GM23338 (cell line): ENCODE data around the gene FAM118B. TPM values are rescaled to one million over a fixed set of nuclear protein-coding genes. Genes with fewer than 3 reads are reported as not detected.

ENCODE experiments used
- ATAC-seq: fragments of 200-7000 bp; cut with Tn5 transposase; 3 replicates; pipeline ENCODE4 v1.9.1; 2020
- DNase-seq: peaks from one replicate; pipeline ENCODE4 v3.0.0-alpha.2; 2015; ENCODE audit warnings: low spot score
- H2AFZ ChIP-seq: fragments of 200-600 bp; sonication (generic); 2 replicates; pipeline ENCODE4 v1.8.0; 2016; ENCODE audit warnings: antibody characterized with exemption, mild to moderate bottlenecking, moderate library complexity
- H3F3A ChIP-seq: fragments of 200-600 bp; sonication (generic); replicated peaks from 2 replicates; pipeline ENCODE4 v1.8.0; 2017; ENCODE audit warnings: antibody characterized with exemption, mixed run types, low read depth
- H3K27ac ChIP-seq: fragments of 200-600 bp; sonication (generic); 2 replicates; pipeline ENCODE4 v1.6.1; 2016; ENCODE audit warnings: low read depth
- H3K27me3 ChIP-seq: fragments of 200-600 bp; sonication (generic); 2 replicates; pipeline ENCODE4 v1.8.0; 2016; ENCODE audit warnings: mild to moderate bottlenecking, mixed run types, moderate library complexity; ENCODE audit not compliant: insufficient read depth
- H3K36me3 ChIP-seq: fragments of 200-600 bp; sonication (generic); 2 replicates; pipeline ENCODE4 v1.8.0; 2016; ENCODE audit warnings: mild to moderate bottlenecking; ENCODE audit not compliant: insufficient read depth
- H3K4me1 ChIP-seq: fragments of 200-600 bp; sonication (generic); 2 replicates; pipeline ENCODE4 v1.8.0; 2016; ENCODE audit warnings: mild to moderate bottlenecking, moderate library complexity; ENCODE audit not compliant: insufficient read depth
- H3K4me2 ChIP-seq: fragments of 200-600 bp; sonication (generic); 2 replicates; pipeline ENCODE4 v1.7.1; 2017; ENCODE audit warnings: mixed run types
- H3K4me3 ChIP-seq: fragments of 200-600 bp; sonication (generic); 2 replicates; pipeline ENCODE4 v1.6.1; 2016; ENCODE audit warnings: mixed run types
- H3K79me2 ChIP-seq: fragments of 200-600 bp; sonication (generic); replicated peaks from 2 replicates; pipeline ENCODE4 v1.8.0; 2017; ENCODE audit warnings: mild to moderate bottlenecking; ENCODE audit not compliant: insufficient read depth
- H3K9me2 ChIP-seq: fragments of 200-600 bp; sonication (generic); 2 replicates; pipeline ENCODE4 v1.8.0; 2017; ENCODE audit not compliant: insufficient read depth
- H4K20me1 ChIP-seq: fragments of 200-600 bp; sonication (generic); replicated peaks from 2 replicates; pipeline ENCODE4 v1.8.0; 2017; ENCODE audit warnings: mild to moderate bottlenecking; ENCODE audit not compliant: insufficient read depth
- H3K27ac Mint-ChIP-seq: 2 replicates; pipeline ENCODE4 v1.8.0; 2020; ENCODE audit warnings: inconsistent platforms, mild to moderate bottlenecking, moderate library complexity, mixed read lengths
- H3K27me3 Mint-ChIP-seq: 3 replicates; pipeline ENCODE4 v1.8.0; 2022; ENCODE audit warnings: low read depth, mild to moderate bottlenecking, moderate library complexity, mixed read lengths, inconsistent platforms; ENCODE audit not compliant: insufficient read depth, poor library complexity
- H3K36me3 Mint-ChIP-seq: 3 replicates; pipeline ENCODE4 v1.8.0; 2021; ENCODE audit warnings: low read depth, mild to moderate bottlenecking, inconsistent platforms, moderate library complexity, mixed read lengths
- H3K4me1 Mint-ChIP-seq: 3 replicates; pipeline ENCODE4 v1.8.0; 2020; ENCODE audit warnings: mild to moderate bottlenecking, inconsistent platforms, mixed read lengths
- H3K4me3 Mint-ChIP-seq: 3 replicates; pipeline ENCODE4 v1.8.0; 2021; ENCODE audit warnings: moderate library complexity, mild to moderate bottlenecking, inconsistent platforms, mixed read lengths
- H3K9me3 Mint-ChIP-seq: 3 replicates; pipeline ENCODE4 v1.8.0; 2020; ENCODE audit warnings: moderate library complexity, mild to moderate bottlenecking, inconsistent platforms, mixed read lengths
- ETS1 ChIP-seq: IDR thresholded peaks from 2 replicates; pipeline ENCODE4 v1.6.1; 2016; ENCODE audit warnings: antibody characterized with exemption
- EZH2 ChIP-seq: fragments of 200-600 bp; sonication (generic); IDR thresholded peaks from one replicate; pipeline ENCODE4 v1.8.0; 2017; ENCODE audit warnings: antibody characterized with exemption, mild to moderate bottlenecking, low read depth; ENCODE audit not compliant: unreplicated experiment
- NANOG ChIP-seq: IDR thresholded peaks from 2 replicates; pipeline ENCODE4 v1.6.1; 2016; ENCODE audit warnings: antibody characterized with exemption, borderline replicate concordance
- STAT1 ChIP-seq: IDR thresholded peaks from one replicate; pipeline ENCODE4 v1.6.1; 2016; ENCODE audit warnings: antibody characterized with exemption; ENCODE audit not compliant: unreplicated experiment
- ZNF331 ChIP-seq: fragments of 250-450 bp; sonication (Bioruptor Pico); IDR thresholded peaks from 2 replicates; pipeline ENCODE4 v1.5.0; 2020; ENCODE audit warnings: low read depth, mild to moderate bottlenecking, moderate library complexity
- ZNF462 ChIP-seq: fragments of 250-450 bp; sonication (Bioruptor Pico); IDR thresholded peaks from 2 replicates; pipeline ENCODE4 v1.5.0; 2020; ENCODE audit warnings: mild to moderate bottlenecking, moderate library complexity
- polyA plus RNA-seq: library from polyadenylated mRNA; unstranded; fragments of >200 nt; fragmentation: Nextera tagmentation; extraction: Ambion mirVana; gene quantifications from 2 replicates; pipeline ENCODE4 v1.2.1, GENCODE V29; 2016
- total RNA-seq: library from RNA; depleted of rRNA; stranded (reverse); fragments of >200 nt; shearing (Covaris generic); gene quantifications from 2 replicates; pipeline ENCODE4 v1.2.3, GENCODE V29; 2014

FAM118B gene
- total and polyA plus RNA-seq, 2 experiments from 2014 or later, result 33.7 to 43.4 TPM

- Histone ChIP-seq H3K27me3 (no peaks in the 10 kb centered on the region), H3K9me2 (no peaks in the 10 kb centered on the region)
- no peak overlapping the region; the same call in 1 of the 2 replicates for H3K27ac Mint-ChIP-seq
Measured at GRCh38 chr11:126189109-126189929, 22.3 kb upstream of the FAM118B start.

More at GRCh38 chr11:126189109-126189929, 22.3 kb upstream of the FAM118B start:
- H4K20me1 ChIP-seq, result no peaks in the 10 kb centered on the region; the same call in 1 of the 2 replicates
- ATAC-seq, result no peak
- H3K36me3 Mint-ChIP-seq, result peaks cover 24% of the 10 kb centered on the region
- H3K4me1 ChIP-seq, result no peaks in the 10 kb centered on the region
- H2AFZ ChIP-seq, result no peak overlapping the region
- DNase-seq, result peak; percentile 12
- TF ChIP-seq STAT1 (no peak), EZH2 (no peak), ZNF331 (CRISPR knock-in tag) (no peak), ZNF462 (CRISPR knock-in tag) (no peak), NANOG (no peak), ETS1 (no peak)
- H3K9me3 Mint-ChIP-seq, result no peaks in the 10 kb centered on the region
- no peaks in the 10 kb centered on the region for H3K36me3 ChIP-seq
- H3K27ac ChIP-seq, result no peak overlapping the region
- H3F3A ChIP-seq, result no peaks in the 10 kb centered on the region
- peaks cover 14% of the 10 kb centered on the region for H3K27me3 Mint-ChIP-seq
- no peak overlapping the region for H3K4me3 Mint-ChIP-seq
- no peak overlapping the region for H3K4me3 ChIP-seq
- H3K4me2 ChIP-seq, result no peak overlapping the region
- peaks cover 16% of the 10 kb centered on the region for H3K4me1 Mint-ChIP-seq
- H3K79me2 ChIP-seq, result no peaks in the 10 kb centered on the region
